K562 (cell line): ENCODE results near the gene IKZF4. TPM values are rescaled to one million over a fixed set of nuclear protein-coding genes. Genes with fewer than 3 reads are reported as not detected.
A peak's percentile ranks its signal among the peaks of the same experiment; 100 is the strongest.

Experiments
- ATAC-seq: fragments of 200-7000 bp; cut with Tn5 transposase; 3 replicates; pipeline ENCODE4 v1.9.1; 2020; ENCODE audit warnings: moderate library complexity
- BruUV-seq: library from RNA; stranded (reverse); fragments of 400-500 nt; replicated peaks from 2 replicates; lab custom pipeline; 2021; lab: Mats Ljungman, UMichigan
- CTCF ChIA-PET: fragments of 300-600 bp; formaldehyde crosslinking; extraction: SDS; loops from one replicate; lab custom pipeline; 2021; ENCODE audit warnings: low intra/inter-chr PET ratio; lab: Yijun Ruan, JAX
- POLR2A ChIA-PET: fragments of 300-600, 350-650 bp; sonication (Branson Sonifier 250); formaldehyde crosslinking; extraction: SDS; loops from one replicate; lab custom pipeline; 2021; ENCODE audit warnings: antibody characterized with exemption, inconsistent platforms; lab: Yijun Ruan, JAX
- DNase-seq, 4 experiments: peaks; one replicate each; pipeline versions ENCODE4 v3.0.0 to v3.0.0-alpha.2; 2011 to 2018; ENCODE audit warnings: low spot score in 3 of 4, mixed read lengths in 3 of 4; ENCODE audit errors: extremely low read depth in 1 of 4
- FAIRE-seq: peaks from 2 replicates; lab custom pipeline; 2011; peaks lifted over from hg19 to GRCh38; lab: Jason Lieb, UNC
- H2AFZ ChIP-seq: 2 replicates; pipeline ENCODE4 v1.6.0; 2011; ENCODE audit warnings: low read depth, low read length, control low read depth, inconsistent platforms
- H3K27ac ChIP-seq: fragments of 200-600 bp; 3 replicates; pipeline ENCODE4 v1.8.0; 2011; ENCODE audit warnings: low read depth, mild to moderate bottlenecking, control low read depth, inconsistent platforms, low read length, moderate library complexity, mixed read lengths; ENCODE audit errors: extremely low read depth
- H3K27me3 ChIP-seq, 2 experiments: fragments of 300-600 bp in 1 of 2; 2 replicates in 1 of 2; 3 replicates in 1 of 2; pipeline versions ENCODE4 v1.6.0 to v1.8.0; 2011; ENCODE audit warnings: inconsistent platforms in 2 of 2, low read length in 2 of 2, mild to moderate bottlenecking in 1 of 2, mixed read lengths in 1 of 2, moderate library complexity in 1 of 2; ENCODE audit not compliant: control insufficient read depth in 2 of 2, insufficient read depth in 2 of 2
- H3K36me3 ChIP-seq: fragments of 300-600 bp; 3 replicates; pipeline ENCODE4 v1.8.0; 2011; ENCODE audit warnings: mild to moderate bottlenecking, low read length, inconsistent platforms; ENCODE audit not compliant: control insufficient read depth, insufficient read depth
- H3K4me1 ChIP-seq, 2 experiments: fragments of 200-600 bp in 1 of 2; replicated peaks in 1 of 2; 2 replicates in 1 of 2; 3 replicates in 1 of 2; pipeline versions ENCODE4 v1.5.1 to v1.8.0; 2011; ENCODE audit warnings: inconsistent platforms in 2 of 2, low read length in 2 of 2, mild to moderate bottlenecking in 1 of 2, mixed read lengths in 1 of 2, moderate library complexity in 1 of 2; ENCODE audit not compliant: control insufficient read depth in 2 of 2, insufficient read depth in 2 of 2
- H3K4me2 ChIP-seq: 2 replicates; pipeline ENCODE4 v1.6.1; 2011; ENCODE audit warnings: low read length, control low read depth, inconsistent platforms, mixed read lengths; ENCODE audit not compliant: insufficient read depth
- H3K4me3 ChIP-seq: fragments of 200-600 bp; sonication (generic), shearing (Covaris generic); 2 replicates; pipeline ENCODE4 v1.5.1; 2016; ENCODE audit warnings: control low read depth, inconsistent platforms
- H3K79me2 ChIP-seq: fragments of 200-600 bp; 3 replicates; pipeline ENCODE4 v1.8.0; 2011; ENCODE audit warnings: low read length, inconsistent platforms; ENCODE audit not compliant: control insufficient read depth, insufficient read depth
- H3K9ac ChIP-seq, 2 experiments: 2 replicates each; pipeline versions ENCODE4 v1.6.0 to v1.6.1; 2011; ENCODE audit warnings: low read depth in 2 of 2, low read length in 2 of 2, control low read depth in 1 of 2, inconsistent platforms in 1 of 2, mild to moderate bottlenecking in 1 of 2, mixed read lengths in 1 of 2; ENCODE audit not compliant: insufficient read depth in 1 of 2
- H3K9me1 ChIP-seq: one replicate; pipeline ENCODE4 v1.6.0; 2011; ENCODE audit warnings: inconsistent platforms, mild to moderate bottlenecking, low read length, moderate library complexity; ENCODE audit not compliant: control insufficient read depth, insufficient read depth
- H3K9me3 ChIP-seq: replicated peaks from 2 replicates; pipeline ENCODE4 v1.5.1; 2011; ENCODE audit warnings: low read depth, low read length, inconsistent platforms; ENCODE audit not compliant: control insufficient read depth, insufficient read depth
- H4K20me1 ChIP-seq: replicated peaks from 2 replicates; pipeline ENCODE4 v1.6.1; 2011; ENCODE audit warnings: low read length, inconsistent platforms, mixed read lengths; ENCODE audit not compliant: control insufficient read depth, insufficient read depth
- BCOR ChIP-seq: fragments of 450-650 bp; IDR thresholded peaks from 2 replicates; pipeline ENCODE4 v1.6.1; 2016
- BRD4 ChIP-seq: fragments of 200-600 bp; sonication (generic); IDR thresholded peaks from 2 replicates; pipeline ENCODE4 v1.6.1; 2017; ENCODE audit warnings: inconsistent platforms
- CBFA2T3 ChIP-seq: fragments of 450-650 bp; IDR thresholded peaks from 2 replicates; pipeline ENCODE4 v1.6.1; 2017
- DIDO1 ChIP-seq: fragments of 450-650 bp; IDR thresholded peaks from 2 replicates; pipeline ENCODE4 v1.6.1; 2016; ENCODE audit warnings: low read depth, missing biosample characterization, missing genetic modification characterization
- KAT2B ChIP-seq: IDR thresholded peaks from one replicate; pipeline ENCODE4 v1.6.1; 2012; ENCODE audit warnings: low read depth, mild to moderate bottlenecking, control low read depth, inconsistent platforms, low read length, moderate library complexity
- KLF13 ChIP-seq: fragments of 450-650 bp; IDR thresholded peaks from 2 replicates; pipeline ENCODE4 v1.6.1; 2016; ENCODE audit warnings: missing genetic modification characterization, low read depth, mild to moderate bottlenecking, missing compliant biosample characterization, moderate library complexity, borderline replicate concordance
- MEF2D ChIP-seq: conservative IDR thresholded peaks from 2 replicates; pipeline ENCODE4 v1.6.1; 2016; ENCODE audit warnings: low read depth, missing genetic modification characterization, missing compliant biosample characterization
- PBX2 ChIP-seq, 2 experiments: IDR thresholded peaks in 1 of 2; conservative IDR thresholded peaks in 1 of 2; 2 replicates each; pipeline ENCODE4 v1.6.1; 2016; ENCODE audit warnings: low read depth in 2 of 2, mild to moderate bottlenecking in 1 of 2, missing compliant biosample characterization in 1 of 2, missing genetic modification characterization in 1 of 2, moderate library complexity in 1 of 2
- POLR3A ChIP-seq: IDR thresholded peaks from 2 replicates; pipeline ENCODE4 v1.6.1; 2011; ENCODE audit warnings: borderline replicate concordance, mild to moderate bottlenecking, moderate library complexity; ENCODE audit not compliant: insufficient read length, insufficient read depth; ENCODE audit errors: extremely low read depth
- RFX1 ChIP-seq: fragments of 450-650 bp; IDR thresholded peaks from 2 replicates; pipeline ENCODE4 v1.6.1; 2016; ENCODE audit warnings: mild to moderate bottlenecking, moderate library complexity
- XRCC4 ChIP-seq: IDR thresholded peaks from one replicate; pipeline ENCODE4 v1.6.1; 2011; ENCODE audit not compliant: insufficient read depth, insufficient read length; ENCODE audit errors: extremely low read depth
- ZBTB12 ChIP-seq: fragments of 250-450 bp; sonication (Bioruptor Pico); IDR thresholded peaks from 2 replicates; pipeline ENCODE4 v1.4.0; 2020
- WGBS: fragments of 100-300 bp; shearing (Covaris generic); methylation state at CpG from one replicate; pipeline ENCODE4 v1.1.6; 2016; ENCODE audit warnings: low coverage, mixed read lengths; ENCODE audit not compliant: insufficient coverage; ENCODE audit errors: missing lambda C conversion rate; 5-methylcytosine and 5-hydroxymethylcytosine counted together
- in situ Hi-C: fragments of 300-500 bp; cut with MboI; formaldehyde crosslinking; loops from 4 replicates; pipeline ENCODE4 v1.15.0; 2018; ENCODE audit warnings: inconsistent platforms, mixed read lengths
- intact Hi-C: fragments of 100-400 bp; cut with micrococcal nuclease; formaldehyde crosslinking; loops from 2 replicates; pipeline ENCODE4 v1.14.2; 2022
- polyA plus RNA-seq, 8 experiments: library from polyadenylated mRNA; depleted of rRNA in 4 of 8; stranded (reverse) in 5 of 8; unstranded in 3 of 8; fragments of >200 nt; fragmentation: Nextera tagmentation in 2 of 8; fragmentation: Illumina TruSeq in 1 of 8; extraction: Ambion mirVana in 2 of 8; extraction: Trizol in 1 of 8; gene quantifications; 2 replicates each; pipeline versions ENCODE4 v1.2.1 to v1.2.3, GENCODE V29; 2011 to 2014; ENCODE audit warnings: inconsistent platforms in 1 of 8, missing spikeins in 1 of 8
- total RNA-seq, 7 experiments: library from RNA; depleted of rRNA in 6 of 7; stranded (reverse); fragments of >200 nt in 6 of 7; fragmentation: Illumina TruSeq in 2 of 7; extraction: Trizol in 2 of 7; gene quantifications; 2 replicates each; pipeline versions ENCODE4 v1.2.1 to v1.2.3, GENCODE V29; 2011 to 2021; ENCODE audit warnings: low replicate concordance in 1 of 7

Gene IKZF4
- total and polyA plus RNA-seq, 9 of the 15 experiments (the other 6 are each of a cell fraction or from before 2014, with no cell fraction given) = 1.9 to 16.3 (median 3.6) TPM

DNA sequence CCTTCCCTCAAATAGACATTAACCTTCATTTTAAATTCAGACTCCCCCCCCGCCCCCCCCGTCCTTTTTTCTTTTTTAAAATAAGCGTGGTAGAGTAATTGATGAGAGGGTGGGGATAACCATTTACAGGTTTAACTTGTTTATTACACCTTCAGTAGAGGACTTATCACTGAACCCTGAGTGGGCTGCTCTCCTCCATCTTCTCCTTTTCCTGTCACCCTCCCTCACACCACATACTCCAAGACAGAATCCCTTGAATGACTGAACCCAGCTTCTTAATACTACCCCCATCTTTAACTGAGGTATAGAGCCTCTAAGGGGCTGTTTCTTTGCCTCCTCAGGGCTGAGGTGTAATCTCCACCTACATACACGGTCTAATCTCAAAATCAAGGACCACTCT, 3.7 kb upstream of the IKZF4 start:
- Histone ChIP-seq H4K20me1 (no peaks in the 10 kb centered on the region), H3K79me2 (peaks cover 30% of the 10 kb centered on the region), H3K4me3 (no peak overlapping the region), H3K9ac (no peak overlapping the region), H3K27me3 (no peaks in the 10 kb centered on the region), H3K27ac (no peak overlapping the region), H3K4me1 (peaks cover 19 to 31% of the 10 kb centered on the region in 2 experiments), H3K9me3 (no peaks in the 10 kb centered on the region), H3K9me1 (no peaks in the 10 kb centered on the region), H3K4me2 (no peak overlapping the region), H2AFZ (no peak overlapping the region), H3K36me3 (no peaks in the 10 kb centered on the region)
- ChIA-PET CTCF (no interaction called here), POLR2A (interaction anchor here (1.0 to 4.0 kb wide), 2 partner anchors 10 to 12 kb away, joined by 4 to 18 read pairs; no protein-coding TSS in a partner anchor)
- TF ChIP-seq POLR3A (no peak), CBFA2T3 (0 out of 2 replicates have a peak, but pooled peaks have one; percentile 5)
- no TSS peak for BruUV-seq
- FAIRE-seq = no peak
- intact Hi-C loops (no loop called here), in situ Hi-C loops (no loop called here)
- ATAC-seq = no peak
- no peak for DNase-seq
- 33% methylated on average over 2 of the region's 4 CpGs for WGBS

DNA sequence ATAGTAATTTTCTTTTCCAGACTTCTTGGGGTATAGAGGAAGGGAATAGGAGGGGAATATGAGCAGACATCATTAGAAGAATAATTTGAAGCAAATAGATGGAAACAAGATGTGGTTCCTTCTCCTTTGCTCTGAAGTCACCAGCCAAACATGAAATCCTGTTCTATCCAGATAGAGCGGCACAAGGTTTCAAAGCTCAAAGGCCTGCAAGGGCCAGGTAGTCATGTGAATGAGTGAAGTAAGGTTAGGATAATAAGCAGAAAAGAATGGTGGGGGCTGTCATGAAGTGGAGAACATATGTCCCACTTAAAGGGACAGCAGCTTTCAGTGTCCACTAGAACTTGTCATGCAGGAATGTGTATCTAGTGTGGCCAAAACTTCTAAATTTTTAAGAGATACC, 2.5 kb upstream of the IKZF4 start:
- POLR2A ChIA-PET = interaction anchor here (2.0 to 4.0 kb wide), 3 partner anchors 12 to 45 kb away, joined by 5 to 19 read pairs (median 18); partner anchors contain the start of genes RAB5B and SUOX
- no peaks in the 10 kb centered on the region for H3K36me3 ChIP-seq
- no peak for TF ChIP-seq BRD4
- TF ChIP-seq BCOR = no peak
- TF ChIP-seq ZBTB12 (CRISPR knock-in tag) = no peak
- TF ChIP-seq KAT2B = no peak
- no peak for TF ChIP-seq XRCC4
- TF ChIP-seq RFX1 = no peak
- no peak for TF ChIP-seq PBX2 (CRISPR knock-in tag; IDR thresholded peaks at IDR 0.05; ENCODE audit: low read depth)
- TF ChIP-seq PBX2 (tag; conservative IDR thresholded peaks at IDR 0.05; ENCODE audit: low read depth) = no peak
- TF ChIP-seq KLF13 (tag) = no peak
- TF ChIP-seq DIDO1 = no peak
- TF ChIP-seq MEF2D (tag) = no peak
- H3K79me2 ChIP-seq = peaks cover 40% of the 10 kb centered on the region
- H3K4me2 ChIP-seq = no peak overlapping the region
- H3K9me1 ChIP-seq = no peaks in the 10 kb centered on the region
- WGBS = 86% methylated on average over 1 of the region's 1 CpG
- ATAC-seq = no peak
- no peaks in the 10 kb centered on the region for H4K20me1 ChIP-seq
- intact Hi-C loops = no loop called here
- H2AFZ ChIP-seq = no peak overlapping the region
- no peak overlapping the region for H3K9ac ChIP-seq
- in situ Hi-C loops = no loop called here
- H3K27me3 ChIP-seq = no peaks in the 10 kb centered on the region
- no peak overlapping the region for H3K4me3 ChIP-seq
- no peak for FAIRE-seq
- no peaks in the 10 kb centered on the region for H3K9me3 ChIP-seq
- CTCF ChIA-PET = no interaction called here
- H3K4me1 ChIP-seq = peaks cover 24 to 36% of the 10 kb centered on the region in 2 experiments
- no peak overlapping the region for H3K27ac ChIP-seq
- BruUV-seq = no TSS peak
- no peak for DNase-seq
